ENCODE data around the gene NLK. TPM values are rescaled to one million over a fixed set of nuclear protein-coding genes. Genes with fewer than 3 reads are reported as not detected.

NLK gene
- total and polyA plus RNA-seq, 2 donors (not counting 1 experiment from before 2014, with no cell fraction given): 14.4 to 16.1 TPM

GRCh38 chr17:28227316-28228108, 185.0 kb downstream of the NLK start:
- Histone ChIP-seq H3K79me2 (ENCODE audit: control insufficient read depth, insufficient read depth, low read length) (no peaks in the 10 kb centered on the region), H3K36me3 (ENCODE audit: control insufficient read depth, insufficient read depth, low read length) (no peaks in the 10 kb centered on the region), H3K4me3 (replicated peaks in 1 of 4; ENCODE audit: control extremely low read depth in 1 of 4, insufficient read depth in 1 of 4, low read depth in 3 of 4, low read length in 4 of 4) (peak overlapping the region in 3 of 4 experiments; percentile 36 to 52 (median 40)), H3K27ac (ENCODE audit: insufficient read depth, low read length) (no peak overlapping the region), H2AFZ (ENCODE audit: low read length) (peak overlapping the region; percentile 29), H3K9ac (ENCODE audit: insufficient read depth, low read length) (no peak overlapping the region), H4K20me1 (ENCODE audit: control insufficient read depth, extremely low read depth, insufficient read depth, low read length) (no peaks in the 10 kb centered on the region), H3K9me3 (ENCODE audit: control insufficient read depth, insufficient read depth, low read depth, low read length) (no peaks in the 10 kb centered on the region), H3K4me1 (ENCODE audit: control insufficient read depth, extremely low read depth, insufficient read depth, low read length) (no peaks in the 10 kb centered on the region), H3K4me2 (ENCODE audit: extremely low read depth, insufficient read depth, low read length) (peak overlapping the region; percentile 94), H3K27me3 (ENCODE audit: control insufficient read depth, insufficient read depth, low read length) (peaks cover 30% of the 10 kb centered on the region)
- peak; percentile 19 to 43 for DNase-seq (ENCODE audit: low read depth in 2 of 2)
- TF ChIP-seq EZH2 (IDR thresholded peaks at IDR 0.05; ENCODE audit: low read length, missing control alignments) (peak; percentile 60), CTCF (conservative IDR thresholded peaks at IDR 0.05 in 1 of 2, IDR thresholded peaks at IDR 0.05 in 1 of 2; ENCODE audit: low read depth in 1 of 2, low read length in 2 of 2) (no peak)

- Histone ChIP-seq H3K36me3 (ENCODE audit: control insufficient read depth, insufficient read depth, low read length) (no peaks in the 10 kb centered on the region), H3K4me1 (ENCODE audit: control insufficient read depth, extremely low read depth, insufficient read depth, low read length) (no peaks in the 10 kb centered on the region), H2AFZ (ENCODE audit: low read length) (peak overlapping the region; percentile 29), H3K9ac (ENCODE audit: insufficient read depth, low read length) (no peak overlapping the region), H4K20me1 (ENCODE audit: control insufficient read depth, extremely low read depth, insufficient read depth, low read length) (no peaks in the 10 kb centered on the region), H3K27me3 (ENCODE audit: control insufficient read depth, insufficient read depth, low read length) (peaks cover 30% of the 10 kb centered on the region), H3K27ac (ENCODE audit: insufficient read depth, low read length) (no peak overlapping the region), H3K4me2 (ENCODE audit: extremely low read depth, insufficient read depth, low read length) (peak overlapping the region; percentile 94), H3K9me3 (ENCODE audit: control insufficient read depth, insufficient read depth, low read depth, low read length) (no peaks in the 10 kb centered on the region), H3K4me3 (replicated peaks in 1 of 4; ENCODE audit: control extremely low read depth in 1 of 4, insufficient read depth in 1 of 4, low read depth in 3 of 4, low read length in 4 of 4) (peak overlapping the region in 3 of 4 experiments; percentile 9 to 52 (median 40)), H3K79me2 (ENCODE audit: control insufficient read depth, insufficient read depth, low read length) (no peaks in the 10 kb centered on the region)
- no peak for TF ChIP-seq EZH2 (IDR thresholded peaks at IDR 0.05; ENCODE audit: low read length, missing control alignments)
- TF ChIP-seq CTCF (conservative IDR thresholded peaks at IDR 0.05 in 1 of 2, IDR thresholded peaks at IDR 0.05 in 1 of 2; ENCODE audit: low read depth in 1 of 2, low read length in 2 of 2): peak in 1 of 2 donors; percentile 37
- DNase-seq (ENCODE audit: low read depth in 2 of 2): no peak
Observed at GRCh38 chr17:28228109-28228840, 185.8 kb downstream of the NLK start.

- TF ChIP-seq CTCF (conservative IDR thresholded peaks at IDR 0.05 in 1 of 2, IDR thresholded peaks at IDR 0.05 in 1 of 2; ENCODE audit: low read depth in 1 of 2, low read length in 2 of 2): no peak
- no peak for TF ChIP-seq EZH2 (IDR thresholded peaks at IDR 0.05; ENCODE audit: low read length, missing control alignments)
- DNase-seq (ENCODE audit: low read depth in 2 of 2): no peak
- Histone ChIP-seq H3K36me3 (ENCODE audit: control insufficient read depth, insufficient read depth, low read length) (no peaks in the 10 kb centered on the region), H3K4me1 (ENCODE audit: control insufficient read depth, extremely low read depth, insufficient read depth, low read length) (no peaks in the 10 kb centered on the region), H3K9me3 (ENCODE audit: control insufficient read depth, insufficient read depth, low read depth, low read length) (no peaks in the 10 kb centered on the region), H3K4me2 (ENCODE audit: extremely low read depth, insufficient read depth, low read length) (no peak overlapping the region), H3K27me3 (ENCODE audit: control insufficient read depth, insufficient read depth, low read length) (peaks cover 32% of the 10 kb centered on the region), H2AFZ (ENCODE audit: low read length) (no peak overlapping the region), H3K9ac (ENCODE audit: insufficient read depth, low read length) (no peak overlapping the region), H3K79me2 (ENCODE audit: control insufficient read depth, insufficient read depth, low read length) (no peaks in the 10 kb centered on the region), H3K4me3 (replicated peaks in 1 of 4; ENCODE audit: control extremely low read depth in 1 of 4, insufficient read depth in 1 of 4, low read depth in 3 of 4, low read length in 4 of 4) (no peak overlapping the region), H4K20me1 (ENCODE audit: control insufficient read depth, extremely low read depth, insufficient read depth, low read length) (no peaks in the 10 kb centered on the region), H3K27ac (ENCODE audit: insufficient read depth, low read length) (no peak overlapping the region)
Observed at GRCh38 chr17:28228986-28229729, 186.7 kb downstream of the NLK start.

Data from fibroblast of lung (primary cell).